Adrenal gland (tissue), 12 donors: ENCODE results near the gene GCG. TPM values are rescaled to one million over a fixed set of nuclear protein-coding genes. Genes with fewer than 3 reads are reported as not detected.

Source experiments
- DNase-seq, 7 donors: peaks; one replicate each; pipeline ENCODE4 v3.0.0-alpha.2; 2019 to 2020
- H3K27ac ChIP-seq, 5 donors: fragments of 200-600 bp; sonication (generic) in 4 of 5; 1 replicate in 3 of 5; 2 replicates in 2 of 5; pipeline versions ENCODE4 v1.5.1 to v1.8.0; 2016 to 2020; ENCODE audit warnings: mild to moderate bottlenecking in 1 of 5
- H3K27me3 ChIP-seq: fragments of 200-600 bp; 2 replicates; pipeline ENCODE4 v1.8.0; 2021
- H3K36me3 ChIP-seq, 2 donors: fragments of 200-600 bp; replicated peaks in 1 of 2; 1 replicate in 1 of 2; 2 replicates in 1 of 2; pipeline versions ENCODE4 v1.5.1 to v1.8.0; 2018 to 2022
- H3K4me1 ChIP-seq, 2 donors: fragments of 200-600 bp; replicated peaks in 1 of 2; 1 replicate in 1 of 2; 2 replicates in 1 of 2; pipeline versions ENCODE4 v1.5.1 to v1.8.0; 2018 to 2021
- H3K4me3 ChIP-seq, 4 donors: fragments of 200-600 bp; sonication (generic) in 3 of 4; one replicate each; pipeline ENCODE4 v1.5.1; 2016 to 2018
- H3K9me3 ChIP-seq, 3 donors: fragments of 200-600 bp; sonication (generic) in 1 of 3; replicated peaks in 1 of 3; 1 replicate in 2 of 3; 2 replicates in 1 of 3; pipeline versions ENCODE4 v1.5.1 to v1.8.0; 2016 to 2021
- CTCF ChIP-seq, 6 experiments: fragments of 450-650 bp in 4 of 6; fragments of 200-600 bp in 2 of 6; sonication (generic) in 1 of 6; IDR thresholded peaks; 1 replicate in 5 of 6; 2 replicates in 1 of 6; pipeline versions ENCODE4 v1.5.1 to v1.8.0; 2016 to 2021; ENCODE audit warnings: antibody characterized with exemption in 6 of 6, mild to moderate bottlenecking in 2 of 6, moderate library complexity in 1 of 6
- POLR2A ChIP-seq, 2 donors: fragments of 450-650 bp; IDR thresholded peaks; one replicate each; pipeline ENCODE4 v1.6.1; 2017; ENCODE audit warnings: antibody characterized with exemption in 2 of 2, mild to moderate bottlenecking in 2 of 2, moderate library complexity in 1 of 2
- WGBS, 4 donors: extraction: QIAGEN DNeasy Blood & Tissue Kit in 2 of 4; methylation state at CpG; one replicate each; pipeline versions ENCODE4 v1.1.5 to v1.1.7; 2013 to 2017; 5-methylcytosine and 5-hydroxymethylcytosine counted together
- intact Hi-C, 2 donors: fragments of 100-400 bp; cut with DNase I; formaldehyde crosslinking; loops; one replicate each; pipeline versions ENCODE4 v1.14.1 to v1.15.0; 2022 to 2023
- polyA plus RNA-seq, 3 donors: library from polyadenylated mRNA; stranded (reverse); fragments of 200-250 nt in 2 of 3; fragments of 350-450 nt in 1 of 3; fragmentation: Illumina TruSeq in 1 of 3; extraction: RNeasy Lipid Tissue Mini Kit (QIAGEN cat#74804) in 1 of 3; gene quantifications; one replicate each; pipeline ENCODE4 v1.2.3, GENCODE V29; 2013 to 2014
- total RNA-seq, 9 donors: library from RNA; depleted of rRNA in 4 of 9; stranded (reverse); fragments of >200 nt in 4 of 9; fragments of 120-200 nt in 1 of 9; fragmentation: NEBNext Ultra II Directional in 1 of 9; extraction: Animal tissue kit (Norgen Biotek cat#: 25700) in 1 of 9; gene quantifications; one replicate each; pipeline versions ENCODE4 v1.1.0 to v1.2.4, GENCODE V29; 2013 to 2023
- donor health status: healthy with polysubstance abuse.
- donor health status: Bipolar disorder and iron deficiency.
- donor health status: DM: yes; HTN: yes; CAD: no.
- donor health status: DM: no; HTN: no; CAD: no.
- donor health status: DM: no; HTN: no; CAD: no.
- donor health status: DM: yes; HTN: yes; CAD: no.

GCG gene
- total and polyA plus RNA-seq, 12 donors, result 0.22 to 0.51 TPM; not detected in 10

GRCh38 chr2:162184821-162185450 is 32.9 kb upstream of the GCG start:
- no peaks in the 10 kb centered on the region for H3K36me3 ChIP-seq
- no peaks in the 10 kb centered on the region for H3K27me3 ChIP-seq
- H3K9me3 ChIP-seq, result no peaks in the 10 kb centered on the region
- H3K4me1 ChIP-seq, result no peaks in the 10 kb centered on the region
- DNase-seq, result no peak
- H3K4me3 ChIP-seq, result no peak overlapping the region
- WGBS, 4 donors, result 28 to 33% (median 30%) methylated on average over 2 of the region's 2 CpGs
- intact Hi-C loops, result no loop called here
- TF ChIP-seq CTCF (IDR thresholded peaks at IDR 0.05), result no peak
- no peak for TF ChIP-seq POLR2A (IDR thresholded peaks at IDR 0.05)
- H3K27ac ChIP-seq, result no peak overlapping the region

GRCh38 chr2:162184359-162184758 is 32.3 kb upstream of the GCG start:
- intact Hi-C loops, result no loop called here
- no peak for DNase-seq

GRCh38 chr2:162182395-162182794 is 30.3 kb upstream of the GCG start:
- Histone ChIP-seq H3K36me3 (no peaks in the 10 kb centered on the region), H3K4me1 (no peaks in the 10 kb centered on the region), H3K27ac (no peak overlapping the region), H3K27me3 (no peaks in the 10 kb centered on the region), H3K4me3 (no peak overlapping the region), H3K9me3 (no peaks in the 10 kb centered on the region)
- WGBS, 4 donors, result 64 to 82% (median 76%) methylated on average over 2 of the region's 2 CpGs
- no peak for DNase-seq
- no peak for TF ChIP-seq CTCF (IDR thresholded peaks at IDR 0.05)
- TF ChIP-seq POLR2A (IDR thresholded peaks at IDR 0.05), result no peak
- intact Hi-C loops, result no loop called here

More at GRCh38 chr2:162184359-162184758, 32.3 kb upstream of the GCG start:
- H3K36me3 ChIP-seq, result no peaks in the 10 kb centered on the region
- H3K4me1 ChIP-seq, result no peaks in the 10 kb centered on the region
- WGBS, 4 donors, result 69 to 75% (median 73%) methylated on average over 6 of the region's 6 CpGs
- TF ChIP-seq CTCF (IDR thresholded peaks at IDR 0.05), result no peak
- no peak for TF ChIP-seq POLR2A (IDR thresholded peaks at IDR 0.05)
- H3K27me3 ChIP-seq, result no peaks in the 10 kb centered on the region
- no peak overlapping the region for H3K27ac ChIP-seq
- no peak overlapping the region for H3K4me3 ChIP-seq
- no peaks in the 10 kb centered on the region for H3K9me3 ChIP-seq

- no peak for DNase-seq
- Histone ChIP-seq H3K27ac (no peak overlapping the region), H3K27me3 (no peaks in the 10 kb centered on the region), H3K4me1 (no peaks in the 10 kb centered on the region), H3K4me3 (no peak overlapping the region), H3K9me3 (no peaks in the 10 kb centered on the region), H3K36me3 (no peaks in the 10 kb centered on the region)
- intact Hi-C loops, result no loop called here
- 56 to 63% (median 60%) methylated on average over 4 of the region's 4 CpGs for WGBS, 4 donors
- TF ChIP-seq CTCF (IDR thresholded peaks at IDR 0.05), result no peak
- TF ChIP-seq POLR2A (IDR thresholded peaks at IDR 0.05), result no peak
These were observed 25.3 kb upstream of the GCG start for GRCh38 chr2:162177301-162177700.
